Muscle of leg (tissue), 11 donors: ENCODE data around the gene TMEM270. TPM values are rescaled to one million over a fixed set of nuclear protein-coding genes. Genes with fewer than 3 reads are reported as not detected.

Source experiments
- DNase-seq: peaks from one replicate; pipeline ENCODE4 v3.0.0; 2013
- H3K27ac ChIP-seq: one replicate; pipeline ENCODE4 v1.5.1; 2013; ENCODE audit warnings: mild to moderate bottlenecking, low read length, control low read depth
- H3K27me3 ChIP-seq: one replicate; pipeline ENCODE4 v1.6.1; 2013; ENCODE audit warnings: low read length; ENCODE audit not compliant: control insufficient read depth, insufficient read depth
- H3K36me3 ChIP-seq: one replicate; pipeline ENCODE4 v1.6.1; 2013; ENCODE audit warnings: low read length; ENCODE audit not compliant: control insufficient read depth, insufficient read depth
- H3K4me1 ChIP-seq: one replicate; pipeline ENCODE4 v1.6.1; 2013; ENCODE audit warnings: low read length; ENCODE audit not compliant: control insufficient read depth, insufficient read depth
- H3K4me3 ChIP-seq: one replicate; pipeline ENCODE4 v1.5.1; 2013; ENCODE audit warnings: low read length, control low read depth
- H3K9me3 ChIP-seq: replicated peaks from 2 replicates; pipeline ENCODE4 v1.6.1; 2013; ENCODE audit warnings: low read depth, low read length; ENCODE audit not compliant: control insufficient read depth
- WGBS: methylation state at CpG from one replicate; pipeline ENCODE4 v1.1.5; 2013; ENCODE audit warnings: missing lambda C conversion rate; ENCODE audit not compliant: insufficient coverage; 5-methylcytosine and 5-hydroxymethylcytosine counted together
- polyA plus RNA-seq, 8 donors: library from polyadenylated mRNA; unstranded; fragments of 120-200 nt; gene quantifications; one replicate each; pipeline versions ENCODE4 v1.2.1 to v1.2.3, GENCODE V29; 2013; ENCODE audit warnings: inconsistent platforms in 1 of 8, low replicate concordance in 1 of 8; ENCODE audit not compliant: insufficient read length in 8 of 8, insufficient read depth in 1 of 8
- total RNA-seq: library from RNA; stranded (reverse); fragments of 120-200 nt; gene quantifications from one replicate; pipeline ENCODE4 v1.2.4, GENCODE V29; 2013

TMEM270 gene
- total and polyA plus RNA-seq, 9 donors = not detected

DNA sequence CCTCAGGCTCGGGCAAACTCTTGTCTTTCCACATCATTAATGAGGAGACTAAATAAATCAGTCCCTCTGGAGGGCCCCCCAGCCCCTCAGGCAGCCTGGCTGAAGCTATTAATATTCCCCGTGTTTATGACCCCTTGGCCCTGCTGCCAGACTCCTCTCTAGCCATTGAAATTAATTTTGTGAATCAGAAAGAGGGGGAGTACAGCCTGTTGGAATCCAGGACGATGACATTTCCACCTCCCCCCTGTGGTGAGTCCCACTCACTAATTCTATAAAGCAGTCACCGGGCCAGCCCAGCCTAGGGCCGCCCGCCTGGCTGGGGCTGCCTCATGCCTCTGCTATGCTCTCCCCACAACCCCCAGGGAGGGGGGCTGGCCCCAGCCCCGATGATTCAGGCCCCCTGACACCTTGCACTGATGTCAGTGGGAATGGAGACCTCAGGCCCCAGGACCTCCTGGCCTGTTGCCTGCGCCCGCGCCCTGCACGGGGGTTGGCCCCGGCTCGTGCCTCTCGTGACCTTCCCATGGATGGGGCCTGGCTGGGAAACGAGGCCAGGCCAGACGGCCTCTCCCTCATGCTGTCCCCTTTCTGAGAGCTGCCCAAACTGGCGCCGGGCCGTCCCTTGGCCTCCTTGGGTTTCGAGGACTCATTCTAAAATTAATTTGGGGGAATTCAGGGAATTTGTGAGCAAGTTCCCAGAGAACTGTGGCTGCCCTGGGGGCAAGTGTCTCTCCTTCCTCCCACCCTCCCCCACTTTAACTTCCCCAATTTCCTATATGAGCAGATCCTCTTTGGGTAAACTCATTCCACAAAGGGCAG lies 34.0 kb downstream of the TMEM270 start:
- Histone ChIP-seq H3K4me3 (no peak overlapping the region), H3K9me3 (peaks cover 11% of the 10 kb centered on the region), H3K27me3 (peaks cover 2% of the 10 kb centered on the region), H3K27ac (peak overlapping the region; percentile 73), H3K36me3 (no peaks in the 10 kb centered on the region), H3K4me1 (peaks cover 60% of the 10 kb centered on the region)
- DNase-seq = peak; percentile 69
- WGBS = 47% methylated on average over 14 of the region's 20 CpGs

GRCh38 chr7:73895626-73896025 lies 34.7 kb downstream of the TMEM270 start:
- Histone ChIP-seq H3K9me3 (peaks cover 11% of the 10 kb centered on the region), H3K4me3 (no peak overlapping the region), H3K4me1 (peaks cover 60% of the 10 kb centered on the region), H3K27me3 (no peaks in the 10 kb centered on the region), H3K36me3 (no peaks in the 10 kb centered on the region), H3K27ac (peak overlapping the region; percentile 73)
- no peak for DNase-seq
- WGBS = no CpG with 5 or more reads among the region's 3 CpGs

DNA sequence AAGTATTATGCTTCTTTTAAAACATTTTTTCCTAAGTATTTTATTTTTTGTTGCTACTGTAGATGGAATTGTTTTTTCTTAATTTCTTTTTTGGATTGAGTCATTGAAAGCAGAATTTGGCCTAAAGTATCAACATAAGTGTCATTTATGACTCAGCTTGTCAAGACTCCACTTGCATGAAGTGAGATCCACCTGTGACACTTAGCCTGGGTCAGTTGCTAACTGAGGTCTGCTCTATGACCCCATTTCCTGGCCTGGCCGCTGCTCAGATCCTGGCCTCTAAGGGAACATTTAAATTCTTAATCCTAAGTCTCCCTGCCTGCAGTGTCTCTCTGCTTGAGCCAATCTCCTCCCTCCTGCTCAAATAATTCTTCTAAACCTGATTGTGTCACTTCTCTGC lies 35.5 kb downstream of the TMEM270 start:
- Histone ChIP-seq H3K36me3 (no peaks in the 10 kb centered on the region), H3K4me3 (no peak overlapping the region), H3K27me3 (no peaks in the 10 kb centered on the region), H3K9me3 (peaks cover 11% of the 10 kb centered on the region), H3K27ac (no peak overlapping the region), H3K4me1 (peaks cover 61% of the 10 kb centered on the region)
- 44% methylated on average over 1 of the region's 1 CpG for WGBS
- DNase-seq = no peak

- no peak overlapping the region for H3K4me3 ChIP-seq
- peaks cover 36% of the 10 kb centered on the region for H3K4me1 ChIP-seq
- H3K27ac ChIP-seq = peak overlapping the region; percentile 77
- H3K9me3 ChIP-seq = peaks cover 11% of the 10 kb centered on the region
- H3K27me3 ChIP-seq = no peaks in the 10 kb centered on the region
- DNase-seq = peak; percentile 92
- no peaks in the 10 kb centered on the region for H3K36me3 ChIP-seq
- WGBS = 19% methylated on average over 12 of the region's 15 CpGs
Measured at GRCh38 chr7:73899731-73900142, 38.8 kb downstream of the TMEM270 start.

DNA sequence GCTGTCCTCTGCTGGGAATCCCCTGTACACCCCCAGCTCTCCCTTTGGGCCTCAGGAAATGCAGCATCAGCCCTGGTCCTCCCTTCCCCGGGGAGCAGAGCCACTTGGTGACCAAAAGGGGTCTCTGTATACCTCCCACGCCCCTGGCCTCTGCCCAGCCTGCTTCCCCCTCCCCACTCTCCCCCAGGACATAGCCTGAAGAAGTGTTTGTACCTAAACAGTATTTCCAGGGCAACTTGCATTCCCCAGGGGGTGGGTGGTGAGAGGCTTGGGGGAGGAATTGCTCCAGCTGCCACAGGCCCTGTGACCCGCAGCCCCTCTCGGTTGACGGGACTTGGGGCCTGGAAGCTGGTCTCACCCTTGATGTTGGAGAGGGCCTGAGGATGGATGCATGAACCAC lies 39.3 kb downstream of the TMEM270 start:
- Histone ChIP-seq H3K9me3 (peaks cover 7% of the 10 kb centered on the region), H3K36me3 (no peaks in the 10 kb centered on the region), H3K27ac (peak overlapping the region; percentile 77), H3K4me1 (peaks cover 34% of the 10 kb centered on the region), H3K4me3 (no peak overlapping the region), H3K27me3 (no peaks in the 10 kb centered on the region)
- WGBS = 60% methylated on average over 1 of the region's 5 CpGs
- no peak for DNase-seq

DNA sequence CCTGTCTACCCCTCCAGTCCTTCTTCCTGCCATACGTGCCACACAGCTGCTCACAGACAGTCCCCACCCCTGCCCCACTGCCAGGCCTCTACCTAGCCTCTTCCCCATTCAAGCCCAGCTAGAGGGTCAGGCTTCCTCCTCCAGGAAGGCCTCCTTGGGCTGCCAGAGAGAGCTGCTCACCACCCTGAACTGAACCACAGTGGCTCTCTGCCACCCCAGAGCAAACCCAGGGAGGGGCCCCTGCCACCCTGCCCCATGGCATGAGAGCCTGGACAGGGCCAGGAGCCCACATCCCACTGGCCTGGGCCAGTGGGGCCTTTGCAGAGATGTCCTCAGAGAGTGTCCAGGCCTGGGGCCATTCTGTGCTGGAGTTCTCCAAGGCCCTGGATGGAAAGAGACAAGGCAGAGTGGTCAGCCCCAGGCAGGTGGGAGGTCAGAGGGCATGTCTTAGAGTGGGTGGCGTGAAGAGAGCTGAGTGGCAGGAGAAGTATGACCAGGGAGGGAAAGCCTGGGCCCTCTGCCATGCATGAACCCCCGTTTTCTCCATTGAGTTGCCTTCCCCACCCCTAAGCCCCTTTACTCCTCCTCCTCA lies 40.4 kb downstream of the TMEM270 start:
- H3K27me3 ChIP-seq = no peaks in the 10 kb centered on the region
- H3K4me1 ChIP-seq = peaks cover 33% of the 10 kb centered on the region
- no peak for DNase-seq
- H3K9me3 ChIP-seq = peaks cover 5% of the 10 kb centered on the region
- H3K36me3 ChIP-seq = no peaks in the 10 kb centered on the region
- H3K27ac ChIP-seq = no peak overlapping the region
- 70% methylated on average over 1 of the region's 3 CpGs for WGBS
- no peak overlapping the region for H3K4me3 ChIP-seq

- 56% methylated on average over 1 of the region's 15 CpGs for WGBS
- H3K36me3 ChIP-seq = no peaks in the 10 kb centered on the region
- H3K4me3 ChIP-seq = no peak overlapping the region
- peaks cover 1% of the 10 kb centered on the region for H3K9me3 ChIP-seq
- H3K4me1 ChIP-seq = peaks cover 33% of the 10 kb centered on the region
- no peak overlapping the region for H3K27ac ChIP-seq
- DNase-seq = no peak
- H3K27me3 ChIP-seq = no peaks in the 10 kb centered on the region
Measured at GRCh38 chr7:73901823-73902597, 41.1 kb downstream of the TMEM270 start.

DNA sequence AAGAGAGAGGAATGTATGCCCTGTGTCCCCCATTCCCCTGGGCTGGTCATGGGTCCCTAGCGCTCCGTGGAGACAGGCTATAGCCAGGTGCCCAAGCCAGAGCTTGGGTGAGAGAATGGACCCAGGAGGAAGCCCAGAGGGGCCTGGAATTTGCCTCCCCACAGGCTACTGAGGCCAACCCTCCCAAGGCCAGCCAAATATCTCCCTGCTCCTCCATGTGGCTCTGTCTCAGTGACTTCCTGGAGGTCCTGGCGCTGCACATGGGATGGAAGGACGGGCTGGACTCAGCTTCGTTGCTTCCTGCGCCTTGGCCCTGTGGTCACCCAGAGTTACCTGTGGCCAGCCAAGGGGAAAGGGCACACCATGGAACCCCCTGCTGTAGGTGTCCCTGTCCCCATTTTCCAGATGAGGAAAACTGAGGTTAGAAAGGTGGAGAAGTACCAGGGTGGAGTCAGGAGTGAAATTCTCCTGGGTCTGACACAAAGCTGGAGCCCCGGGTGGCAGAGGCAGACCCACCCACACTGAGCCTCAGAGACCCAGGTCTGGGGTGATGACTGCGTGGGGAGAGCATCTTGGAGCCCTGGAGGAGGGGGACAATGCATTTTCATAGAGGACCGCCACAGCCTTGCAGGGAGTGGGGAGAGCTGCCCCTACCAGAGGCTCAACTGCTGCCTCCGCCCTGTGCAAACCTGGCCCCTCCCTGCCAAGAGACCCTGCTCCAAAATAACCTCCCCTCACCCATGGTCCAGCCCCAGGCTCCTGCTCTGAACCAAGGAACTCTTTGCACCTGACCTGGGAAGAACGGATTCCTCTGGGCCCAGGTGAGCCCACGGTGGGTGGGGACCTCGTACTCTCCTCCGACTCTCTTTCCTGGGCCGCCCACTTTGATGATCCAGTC lies 42.6 kb downstream of the TMEM270 start:
- Histone ChIP-seq H3K9me3 (no peaks in the 10 kb centered on the region), H3K4me1 (peaks cover 33% of the 10 kb centered on the region), H3K27me3 (no peaks in the 10 kb centered on the region), H3K27ac (no peak overlapping the region), H3K36me3 (no peaks in the 10 kb centered on the region), H3K4me3 (no peak overlapping the region)
- 80% methylated on average over 10 of the region's 15 CpGs for WGBS
- no peak for DNase-seq

GRCh38 chr7:73904219-73905137 lies 43.5 kb downstream of the TMEM270 start:
- Histone ChIP-seq H3K4me3 (no peak overlapping the region), H3K36me3 (no peaks in the 10 kb centered on the region), H3K9me3 (no peaks in the 10 kb centered on the region), H3K4me1 (peaks cover 32% of the 10 kb centered on the region), H3K27me3 (no peaks in the 10 kb centered on the region), H3K27ac (no peak overlapping the region)
- peak; percentile 70 for DNase-seq
- 59% methylated on average over 16 of the region's 24 CpGs for WGBS
